A549 treated with GW870086 at 1 μM for 4 hours (cell line): ENCODE results near the gene GRHL1. TPM values are rescaled to one million over a fixed set of nuclear protein-coding genes. Genes with fewer than 3 reads are reported as not detected.

Experiments used
- total RNA-seq: library from RNA; stranded (reverse); fragments of 200-300 nt; extraction: Qiagen RNA extraction; gene quantifications from 5 replicates; pipeline ENCODE4 v1.2.3, GENCODE V29; 2022; ENCODE audit warnings: low read depth

GRHL1 gene
- 0.65 to 1.4 TPM (median 0.85 TPM) in 5 replicates for total RNA-seq

DNA sequence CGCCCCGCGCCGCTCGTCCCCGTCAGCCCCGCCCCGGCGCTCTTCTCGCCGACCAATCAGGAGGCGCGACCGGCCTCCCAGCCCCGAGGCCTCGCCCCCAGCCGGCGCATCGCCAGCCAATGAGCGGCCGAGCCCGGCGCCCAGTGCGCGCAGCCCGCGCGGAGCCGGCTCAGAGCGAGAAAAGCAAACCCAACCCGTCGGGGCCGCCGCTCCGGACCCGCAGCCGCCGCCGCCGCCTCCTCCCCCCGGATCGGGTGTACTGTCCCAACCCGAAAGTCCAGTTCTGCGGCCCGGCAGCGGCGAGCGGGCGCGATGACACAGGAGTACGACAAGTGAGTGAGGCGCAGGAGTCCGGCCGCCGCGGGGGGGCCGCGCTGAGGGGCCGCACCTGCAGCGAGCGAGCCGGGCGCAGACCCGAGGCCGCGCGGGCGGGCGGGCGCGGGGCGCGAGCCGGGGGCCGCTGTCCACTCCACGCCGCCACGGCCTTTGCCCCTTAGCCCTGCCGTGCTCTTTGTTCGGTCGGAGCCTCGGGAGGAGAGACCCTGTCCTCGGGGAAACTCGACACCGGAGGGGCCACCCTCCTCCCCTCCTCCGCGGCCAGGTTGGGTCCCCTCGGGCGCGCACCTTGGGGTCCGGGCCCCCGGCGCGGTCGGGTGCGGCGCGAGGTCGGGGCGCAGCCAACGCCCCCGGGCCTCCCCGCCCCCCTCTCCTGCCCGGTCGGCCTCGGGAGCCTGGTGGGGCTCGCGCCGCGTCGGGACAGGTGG lies at the start of gene GRHL1:
GRHL1 (plus strand) TSS at position 172 of the 764 bp plus-strand sequence; CDS start at position 313, 141 bp downstream.

DNA sequence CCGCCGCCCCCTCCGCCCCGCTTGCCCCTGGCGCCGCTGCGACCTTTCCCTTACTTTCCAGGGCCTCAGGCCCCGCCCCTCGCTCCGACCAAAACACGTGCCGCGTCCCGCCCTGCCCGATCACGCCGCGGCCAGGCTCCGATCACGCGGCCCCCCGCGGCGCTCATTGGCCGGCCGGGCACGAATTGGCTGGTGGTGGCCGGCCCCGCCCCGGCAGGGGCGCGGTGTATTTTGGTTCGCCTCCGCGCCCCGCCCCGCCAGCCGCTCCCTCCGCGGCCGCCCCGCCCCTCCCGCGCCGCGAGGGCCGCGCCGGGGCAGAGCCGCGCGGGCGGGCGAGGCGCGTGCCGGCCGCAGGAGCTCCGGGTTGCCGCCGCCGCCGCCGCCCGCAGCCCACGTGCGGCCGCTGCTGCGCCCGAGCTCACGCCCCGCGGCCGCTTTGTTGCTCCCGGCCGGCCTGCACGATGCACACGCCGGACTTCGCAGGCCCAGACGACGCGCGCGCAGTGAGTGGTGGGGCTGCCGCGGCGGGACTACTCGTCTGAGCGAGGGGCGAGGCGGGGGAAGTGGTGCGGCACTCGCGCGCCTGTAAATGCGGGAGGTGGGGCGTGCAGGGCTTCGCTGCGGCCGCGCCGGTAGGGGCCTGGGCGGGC lies 91.9 kb downstream of the GRHL1 start, which contains the start of gene KLF11:
KLF11 (plus strand) TSS at position 295 of the 650 bp plus-strand sequence; CDS start at position 462, 167 bp downstream.

Other genes with a start within 250 kb of the GRHL1 start
- 19.5 to 38.1 TPM (median 25.2 TPM) in 5 replicates for gene TAF1B, start 108.2 kb upstream of the GRHL1 start, total RNA-seq
- 2.6 to 4.6 TPM (median 3.8 TPM) in 5 replicates for gene KLF11, start 91.9 kb downstream of the GRHL1 start, total RNA-seq
- 1.2 to 1.5 TPM (median 1.3 TPM) in 5 replicates for gene CYS1, start 128.7 kb downstream of the GRHL1 start, total RNA-seq
- 164 to 245 TPM (median 239 TPM) in 5 replicates for gene RRM2, start 171.0 kb downstream of the GRHL1 start, total RNA-seq